CD4-positive, alpha-beta T cell treated with Interleukin-1 beta for 1 hour (primary cell): ENCODE data around the gene GAK.

Experiments
- DNase-seq, 2 donors: peaks; one replicate each; pipeline ENCODE4 v3.0.0-alpha.2; 2020 to 2022

GAK gene

GRCh38 chr4:906339-907102, 25.6 kb downstream of the GAK start:
- DNase-seq = no peak

GRCh38 chr4:905485-906338, 26.4 kb downstream of the GAK start:
- DNase-seq = no peak

DNA sequence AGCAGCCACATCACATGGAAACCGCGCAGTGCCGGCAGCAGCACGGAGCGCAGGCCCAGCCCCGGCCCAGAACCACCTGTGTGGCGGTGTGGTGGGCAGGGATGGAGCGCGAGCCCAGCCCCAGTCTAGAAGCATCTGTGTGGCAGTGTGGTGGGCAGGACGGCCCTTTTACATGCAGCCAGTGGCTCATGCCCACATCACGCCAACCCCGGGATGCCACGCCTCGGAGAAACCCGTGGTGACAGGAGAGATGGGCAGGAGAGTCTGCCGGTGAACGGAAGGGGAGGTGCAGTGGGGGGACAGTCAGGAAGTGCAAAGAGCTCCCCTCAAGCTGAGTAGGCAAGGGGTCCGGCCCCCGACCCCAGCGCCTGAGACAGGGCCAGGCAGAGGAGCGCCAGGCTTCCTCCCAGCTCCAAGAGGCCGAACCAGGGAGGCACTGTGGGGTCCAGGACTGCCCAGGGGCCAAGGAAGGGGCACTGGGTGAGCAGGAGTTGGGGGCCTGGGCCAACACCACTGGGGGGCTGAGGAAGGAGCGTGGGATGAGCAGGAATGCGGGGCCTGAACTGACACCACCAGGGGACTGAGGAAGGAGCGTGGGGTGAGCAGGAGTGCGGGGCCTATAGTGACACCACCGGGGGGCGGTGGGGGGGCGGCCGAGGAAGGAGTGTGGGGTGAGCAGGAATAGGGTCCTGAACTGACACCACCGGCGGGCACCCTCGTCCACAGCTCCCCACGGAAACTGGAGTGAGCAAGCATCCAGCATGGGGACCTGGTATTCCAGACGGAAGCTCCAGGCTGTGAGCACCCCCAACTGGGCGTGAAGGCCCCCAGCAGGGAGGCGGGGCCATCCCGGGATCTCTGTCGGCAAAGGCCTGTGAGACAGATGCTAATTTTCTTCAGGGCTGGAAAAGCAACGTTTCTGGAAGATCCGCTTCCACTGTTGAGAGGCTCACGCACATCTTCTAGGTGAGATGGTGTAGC, 28.8 kb downstream of the GAK start:
- no peak for DNase-seq

- no peak for DNase-seq
Measured at GRCh38 chr4:901192-901910, 30.8 kb downstream of the GAK start.

DNA sequence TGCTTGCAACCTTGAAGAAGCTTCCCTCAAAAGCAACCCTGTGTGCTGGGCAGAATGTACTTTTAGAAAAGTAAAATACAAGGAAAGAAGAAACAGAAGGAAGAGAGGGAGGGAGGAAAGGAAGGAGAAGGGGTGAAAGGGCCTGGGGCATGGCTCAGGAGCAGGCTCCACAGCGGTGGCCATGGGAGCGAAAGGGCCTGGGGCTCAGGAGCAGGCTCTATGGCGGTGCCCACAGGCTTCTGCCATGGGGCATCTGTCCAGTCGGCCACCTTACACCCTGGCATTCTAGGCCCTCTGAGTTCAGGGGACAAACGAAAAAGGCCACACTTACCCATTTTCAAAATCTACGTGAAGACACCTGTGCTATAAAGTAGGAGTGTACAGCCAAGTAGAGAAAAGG, 31.4 kb downstream of the GAK start:
- DNase-seq = no peak

- DNase-seq = no peak
Measured at GRCh38 chr4:900073-900472, 32.0 kb downstream of the GAK start.

GRCh38 chr4:899556-899906, 32.6 kb downstream of the GAK start:
- DNase-seq = no peak

GRCh38 chr4:898869-899555, 33.1 kb downstream of the GAK start:
- DNase-seq = no peak

GRCh38 chr4:898123-898522, 34.0 kb downstream of the GAK start:
- DNase-seq = no peak

DNA sequence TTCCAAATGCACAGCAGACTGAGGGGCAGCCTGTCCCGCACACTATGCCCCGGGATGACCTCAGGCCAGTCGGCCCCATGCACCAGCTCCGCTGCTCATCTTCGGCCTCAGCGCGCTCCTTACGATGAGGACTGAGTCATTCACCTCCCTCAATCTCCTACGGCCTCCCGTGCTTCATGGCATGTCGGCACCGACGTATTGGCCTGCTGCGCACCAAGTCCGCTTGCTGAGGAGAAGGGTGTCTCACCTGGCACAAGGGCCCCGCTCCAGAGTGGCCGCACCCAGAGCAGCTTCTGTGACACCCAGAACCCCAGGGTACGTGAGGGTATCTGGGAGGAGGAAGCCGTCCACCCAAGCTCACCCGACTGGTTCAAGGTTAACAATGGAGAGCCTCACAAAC, 35.5 kb downstream of the GAK start:
- no peak for DNase-seq

GRCh38 chr4:896216-896615, 35.9 kb downstream of the GAK start:
- no peak for DNase-seq

DNA sequence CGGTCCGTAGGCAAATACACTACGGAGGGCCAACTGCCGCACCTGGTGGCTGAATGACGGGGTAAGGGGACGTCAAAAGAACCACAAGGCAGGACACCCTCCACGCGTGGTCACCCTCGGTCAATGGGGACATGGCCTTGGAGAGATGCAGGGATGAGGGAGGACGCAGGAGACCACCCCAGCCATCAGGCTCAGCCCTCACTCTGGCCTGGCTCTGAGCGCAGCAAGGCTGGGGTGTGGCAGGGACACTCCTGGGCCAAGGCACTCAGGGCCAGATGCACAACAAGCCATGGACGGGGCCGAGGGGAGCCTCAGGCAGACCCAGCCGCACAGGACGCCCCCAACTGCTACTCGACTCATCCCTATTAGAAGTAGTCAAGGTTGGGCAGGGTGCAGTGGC, 36.5 kb downstream of the GAK start:
- DNase-seq = no peak

GRCh38 chr4:893995-894705, 38.0 kb downstream of the GAK start:
- no peak for DNase-seq

- DNase-seq = no peak
Measured at GRCh38 chr4:893276-893994, 38.7 kb downstream of the GAK start.

DNA sequence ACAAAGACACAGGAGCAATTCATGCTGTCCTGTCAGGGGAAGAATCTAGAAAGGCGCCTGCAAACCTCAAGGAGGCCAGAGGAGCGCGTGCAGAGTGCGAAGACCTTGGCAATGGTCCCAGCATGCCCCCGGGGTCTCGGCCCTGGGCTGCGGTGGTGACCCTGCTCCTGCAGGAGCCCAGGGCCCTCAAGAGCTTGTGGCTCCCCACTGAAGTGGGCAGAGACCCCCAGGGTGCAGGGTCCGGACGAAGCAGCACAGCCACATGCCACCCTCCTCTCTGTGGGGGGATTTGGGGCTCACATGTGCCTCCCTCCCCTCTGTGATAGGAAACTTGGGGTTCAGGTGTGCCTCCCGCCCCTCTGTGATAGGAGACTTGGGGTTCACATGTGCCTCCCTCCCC, 39.3 kb downstream of the GAK start:
- no peak for DNase-seq

- DNase-seq = no peak
Measured at GRCh38 chr4:891747-892146, 40.4 kb downstream of the GAK start.

GRCh38 chr4:890036-890695, 42.0 kb downstream of the GAK start:
- DNase-seq = no peak

DNA sequence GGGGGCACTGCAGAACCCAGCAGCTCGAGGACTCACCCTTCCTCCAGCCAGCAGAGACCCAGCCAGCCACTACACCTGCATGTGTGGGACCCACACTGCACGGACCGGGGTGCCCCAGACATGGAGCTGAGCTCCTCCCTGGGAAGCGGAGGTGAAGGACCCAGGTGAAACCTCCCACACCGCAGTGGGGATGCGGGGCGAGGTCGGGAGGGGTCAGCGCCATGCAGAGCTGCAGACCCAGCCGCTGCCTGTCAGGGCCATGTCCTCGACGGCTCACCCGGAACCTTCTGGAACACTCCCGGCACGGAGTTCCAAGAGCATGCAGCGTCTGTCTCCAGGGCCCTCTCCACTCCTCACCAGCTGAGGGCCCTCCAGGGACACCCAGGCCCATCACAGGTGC, 42.6 kb downstream of the GAK start:
- no peak for DNase-seq

GRCh38 chr4:888029-888428, 44.1 kb downstream of the GAK start:
- DNase-seq = no peak
